Testis (tissue), 3 donors: ENCODE measurements around the gene ACLY. TPM values are rescaled to one million over a fixed set of nuclear protein-coding genes. Genes with fewer than 3 reads are reported as not detected.

ENCODE experiments used
- DNase-seq: peaks from one replicate; pipeline ENCODE4 v3.0.0-alpha.2; 2019
- H3K27ac ChIP-seq, 2 donors: fragments of 200-600 bp; sonication (generic); one replicate each; pipeline ENCODE4 v1.5.1; 2019
- H3K27me3 ChIP-seq: fragments of 200-600 bp; sonication (generic); one replicate; pipeline ENCODE4 v1.5.1; 2019
- H3K36me3 ChIP-seq: fragments of 200-600 bp; sonication (generic); one replicate; pipeline ENCODE4 v1.5.1; 2017; ENCODE audit warnings: low read depth; ENCODE audit errors: missing control alignments
- H3K4me1 ChIP-seq: fragments of 200-600 bp; sonication (generic); one replicate; pipeline ENCODE4 v1.5.1; 2019
- H3K4me3 ChIP-seq, 2 donors: fragments of 200-600 bp; sonication (generic); one replicate each; pipeline ENCODE4 v1.5.1; 2017 to 2019
- H3K9me3 ChIP-seq: fragments of 200-600 bp; sonication (generic); one replicate; pipeline ENCODE4 v1.5.1; 2017
- CTCF ChIP-seq, 3 experiments: fragments of 450-650 bp in 2 of 3; fragments of 200-600 bp in 1 of 3; sonication (generic) in 1 of 3; IDR thresholded peaks; one replicate each; pipeline ENCODE4 v1.5.1; 2016 to 2019; ENCODE audit warnings: antibody characterized with exemption in 3 of 3, mild to moderate bottlenecking in 2 of 3, moderate library complexity in 1 of 3
- POLR2A ChIP-seq: fragments of 450-650 bp; IDR thresholded peaks from one replicate; pipeline ENCODE4 v1.6.1; 2017; ENCODE audit warnings: antibody characterized with exemption, mild to moderate bottlenecking, moderate library complexity
- WGBS, 2 donors: methylation state at CpG; one replicate each; pipeline ENCODE4 v1.1.5; 2018; 5-methylcytosine and 5-hydroxymethylcytosine counted together
- intact Hi-C: fragments of 100-400 bp; cut with DNase I; formaldehyde crosslinking; loops from one replicate; pipeline ENCODE4 v1.15.1; 2023; ENCODE audit warnings: low total_unique reads
- polyA plus RNA-seq: library from polyadenylated mRNA; stranded (reverse); fragments of 350-450 nt; fragmentation: Illumina TruSeq; extraction: RNeasy Lipid Tissue Mini Kit (QIAGEN cat#74804); gene quantifications from one replicate; pipeline ENCODE4 v1.2.3, GENCODE V29; 2014; ENCODE audit warnings: low read depth, low replicate concordance; ENCODE audit not compliant: insufficient read depth
- total RNA-seq, 2 donors: library from RNA; depleted of rRNA; stranded (reverse); fragments of >200 nt; gene quantifications; one replicate each; pipeline ENCODE4 v1.2.3, GENCODE V29; 2016

ACLY gene
- total and polyA plus RNA-seq, 3 donors from 2014 or later: 68.4 to 86.0 (median 83.0) TPM

- intact Hi-C loops: no loop called here
- no peaks in the 10 kb centered on the region for H3K27me3 ChIP-seq
- no peak for TF ChIP-seq CTCF (IDR thresholded peaks at IDR 0.05)
- no peak for TF ChIP-seq POLR2A
- no peak overlapping the region for H3K4me3 ChIP-seq
- H3K9me3 ChIP-seq: no peaks in the 10 kb centered on the region
- H3K27ac ChIP-seq: no peak overlapping the region
- WGBS, 2 donors: 89 to 93% methylated on average over 14 of the region's 14 CpGs
- DNase-seq: no peak
- no peaks in the 10 kb centered on the region for H3K36me3 ChIP-seq
- H3K4me1 ChIP-seq: no peaks in the 10 kb centered on the region
These were observed 10.9 kb downstream of the ACLY start for GRCh38 chr17:41907633-41908539.

- intact Hi-C loops: no loop called here
- TF ChIP-seq CTCF (IDR thresholded peaks at IDR 0.05): no peak
- no peak for TF ChIP-seq POLR2A
- no peak overlapping the region for H3K4me3 ChIP-seq
- H3K36me3 ChIP-seq: no peaks in the 10 kb centered on the region
- 83 to 84% methylated on average over 8 of the region's 8 CpGs for WGBS, 2 donors
- DNase-seq: no peak
- no peaks in the 10 kb centered on the region for H3K27me3 ChIP-seq
- H3K9me3 ChIP-seq: no peaks in the 10 kb centered on the region
- no peaks in the 10 kb centered on the region for H3K4me1 ChIP-seq
- no peak overlapping the region for H3K27ac ChIP-seq
These were observed 11.6 kb downstream of the ACLY start for GRCh38 chr17:41907185-41907556.

GRCh38 chr17:41906465-41907184, 12.1 kb downstream of the ACLY start:
- Histone ChIP-seq H3K4me3 (no peak overlapping the region), H3K27me3 (no peaks in the 10 kb centered on the region), H3K9me3 (no peaks in the 10 kb centered on the region), H3K27ac (no peak overlapping the region), H3K4me1 (no peaks in the 10 kb centered on the region), H3K36me3 (no peaks in the 10 kb centered on the region)
- TF ChIP-seq POLR2A (no peak), CTCF (IDR thresholded peaks at IDR 0.05) (no peak)
- DNase-seq: no peak
- WGBS, 2 donors: 84 to 92% methylated on average over 9 to 15 of the region's 15 CpGs
- intact Hi-C loops: no loop called here

DNA sequence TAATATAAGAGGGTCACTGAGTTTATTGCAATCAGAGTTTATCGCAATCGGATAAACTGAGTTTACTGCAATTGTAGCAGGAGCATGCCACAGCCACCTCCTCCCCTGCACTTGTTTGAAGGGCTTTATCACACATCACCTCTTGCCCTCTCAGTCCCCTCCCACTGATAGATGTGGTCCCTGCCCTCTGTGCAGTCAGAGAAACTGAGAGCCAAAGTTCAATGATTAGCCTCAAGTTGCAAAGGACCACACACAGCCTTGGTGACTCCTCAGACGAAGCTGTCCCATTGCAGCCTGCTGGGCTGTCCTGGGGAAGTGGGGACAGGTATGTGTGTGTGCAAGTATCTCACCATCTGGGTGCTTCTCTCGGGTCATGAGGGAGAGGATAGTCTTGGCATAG, 13.6 kb downstream of the ACLY start:
- WGBS, 2 donors: 92 to 93% methylated on average over 4 of the region's 4 CpGs

More for the DNA sequence above, 13.6 kb downstream of the ACLY start:
- Histone ChIP-seq H3K36me3 (no peaks in the 10 kb centered on the region), H3K4me1 (no peaks in the 10 kb centered on the region), H3K9me3 (no peaks in the 10 kb centered on the region), H3K4me3 (no peak overlapping the region), H3K27ac (no peak overlapping the region), H3K27me3 (no peaks in the 10 kb centered on the region)
- intact Hi-C loops: no loop called here
- DNase-seq: no peak
- no peak for TF ChIP-seq POLR2A
- TF ChIP-seq CTCF (IDR thresholded peaks at IDR 0.05): no peak
